ENCODE measurements around the gene CCDC18. TPM values are rescaled to one million over a fixed set of nuclear protein-coding genes. Genes with fewer than 3 reads are reported as not detected.
A peak's percentile ranks its signal among the peaks of the same experiment; 100 is the strongest.
"Not testable (repeated sequence)": the region's sequence is repeated elsewhere in the genome, so short reads cannot be mapped to it uniquely, and the experiment has no call there.

CCDC18 gene
- total RNA-seq, 1 donor from 2014 or later: 8.6 TPM

DNA sequence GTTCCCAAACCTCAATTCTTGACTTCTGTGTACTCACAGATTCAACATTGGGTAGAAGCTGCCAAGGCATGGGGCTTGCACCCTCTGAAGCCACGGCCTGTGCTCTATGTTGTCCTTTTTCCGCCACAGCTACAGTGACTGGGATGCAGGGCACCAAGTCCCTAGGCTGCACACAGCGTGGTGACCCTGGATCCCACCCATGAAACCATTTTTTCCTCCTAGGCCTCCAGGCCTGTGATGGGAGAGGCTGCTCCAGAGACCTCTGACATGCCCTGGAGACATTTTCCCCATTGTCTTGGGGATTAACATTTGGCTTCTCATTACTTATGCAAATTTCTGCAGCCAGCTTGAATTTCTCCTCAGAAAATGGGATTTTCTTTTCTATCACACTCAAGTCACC, 62.7 kb downstream of the CCDC18 start:
- not testable (repeated sequence) for DNase-seq

DNA sequence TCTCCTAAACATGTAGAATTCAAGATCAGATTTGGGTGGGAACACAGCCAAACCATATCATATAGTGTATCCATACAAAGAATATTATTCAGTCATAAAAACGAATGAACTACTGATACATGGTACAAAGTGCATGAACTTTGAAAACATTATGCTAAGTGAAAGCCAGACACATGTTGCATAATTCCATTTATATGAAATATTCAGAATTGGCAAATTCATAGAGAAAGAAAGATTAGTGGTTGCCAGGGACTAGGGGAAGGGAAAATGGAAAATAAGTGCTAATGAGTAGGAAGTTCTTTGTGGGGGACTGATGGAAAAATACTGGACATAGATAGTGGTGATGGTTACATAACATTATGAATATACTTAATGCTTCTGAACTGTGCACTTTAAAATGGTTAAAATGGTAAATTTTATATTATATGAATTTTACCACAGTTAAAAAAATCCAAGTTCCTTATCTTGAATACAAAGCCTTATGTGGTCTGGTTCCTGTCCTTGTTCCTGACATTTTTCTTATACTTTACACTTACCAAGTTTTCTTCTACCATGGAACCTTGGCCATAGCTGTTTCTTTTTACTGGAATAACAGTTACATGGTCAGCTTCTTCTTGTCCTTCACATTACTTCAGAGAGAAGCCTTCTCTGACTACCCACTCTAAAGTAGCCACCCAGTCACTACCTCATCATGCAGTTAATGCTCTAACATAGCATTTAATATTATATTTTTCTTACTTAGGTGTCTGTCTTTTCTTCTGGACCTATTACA, 64.0 kb downstream of the CCDC18 start:
- no peak for DNase-seq

DNA sequence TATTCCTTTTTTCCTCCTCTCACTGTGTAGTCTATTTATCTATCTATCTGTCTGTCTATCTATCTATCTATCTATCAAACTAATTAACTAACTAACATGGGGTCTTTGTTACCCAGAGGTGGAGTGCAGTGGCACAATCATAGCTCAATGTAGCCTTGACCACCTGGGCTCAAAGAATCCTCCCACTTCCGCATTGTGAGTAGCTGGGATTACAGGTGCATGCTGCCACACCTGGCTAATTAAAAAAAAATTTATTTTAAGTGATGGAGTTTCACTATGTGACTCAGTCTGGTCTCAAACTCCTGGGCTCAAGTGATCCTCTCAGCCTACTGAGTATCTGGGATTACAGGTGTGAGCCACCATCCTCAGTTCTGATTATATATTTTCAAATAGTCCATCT, 71.4 kb downstream of the CCDC18 start:
- DNase-seq: no peak

DNA sequence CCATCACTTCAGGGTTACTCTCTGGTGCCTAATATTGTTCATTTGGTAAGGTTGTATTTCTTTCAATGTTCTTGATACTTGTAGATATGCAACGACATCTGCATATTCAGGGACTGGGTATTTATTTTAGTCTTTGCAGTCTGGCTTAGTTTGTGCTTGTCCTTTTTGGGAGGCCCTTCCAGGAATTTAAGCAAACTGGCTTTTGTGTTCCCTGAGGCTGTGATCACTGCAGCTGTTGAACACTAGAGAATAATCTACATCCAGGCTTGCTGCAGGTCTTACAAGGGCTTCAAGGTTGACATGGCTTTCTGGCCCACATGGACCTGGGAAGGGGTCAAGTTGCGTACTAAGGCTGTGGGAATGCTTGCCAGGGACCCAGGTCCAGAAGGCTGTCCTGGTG, 72.1 kb downstream of the CCDC18 start:
- DNase-seq: no peak

DNA sequence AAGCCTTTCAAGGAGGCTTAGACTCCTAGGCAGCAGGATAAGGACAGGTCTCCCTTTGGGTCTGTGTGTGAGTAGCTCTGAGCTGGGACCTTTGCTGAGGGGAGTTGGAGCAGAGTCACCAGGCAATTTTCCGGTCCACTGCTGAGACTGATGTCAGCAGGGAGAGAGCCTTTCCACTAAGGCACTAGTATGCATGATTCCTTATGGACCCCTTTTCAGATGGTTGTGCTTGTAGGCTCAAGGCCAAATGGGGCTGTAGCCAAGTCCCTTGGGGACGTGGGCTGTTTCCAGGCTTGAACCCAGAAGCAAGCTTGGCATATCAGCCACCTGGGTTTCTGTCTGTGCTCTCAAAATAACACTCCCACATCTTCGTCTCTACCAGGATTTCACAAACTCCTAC, 73.0 kb downstream of the CCDC18 start:
- no peak for DNase-seq

DNA sequence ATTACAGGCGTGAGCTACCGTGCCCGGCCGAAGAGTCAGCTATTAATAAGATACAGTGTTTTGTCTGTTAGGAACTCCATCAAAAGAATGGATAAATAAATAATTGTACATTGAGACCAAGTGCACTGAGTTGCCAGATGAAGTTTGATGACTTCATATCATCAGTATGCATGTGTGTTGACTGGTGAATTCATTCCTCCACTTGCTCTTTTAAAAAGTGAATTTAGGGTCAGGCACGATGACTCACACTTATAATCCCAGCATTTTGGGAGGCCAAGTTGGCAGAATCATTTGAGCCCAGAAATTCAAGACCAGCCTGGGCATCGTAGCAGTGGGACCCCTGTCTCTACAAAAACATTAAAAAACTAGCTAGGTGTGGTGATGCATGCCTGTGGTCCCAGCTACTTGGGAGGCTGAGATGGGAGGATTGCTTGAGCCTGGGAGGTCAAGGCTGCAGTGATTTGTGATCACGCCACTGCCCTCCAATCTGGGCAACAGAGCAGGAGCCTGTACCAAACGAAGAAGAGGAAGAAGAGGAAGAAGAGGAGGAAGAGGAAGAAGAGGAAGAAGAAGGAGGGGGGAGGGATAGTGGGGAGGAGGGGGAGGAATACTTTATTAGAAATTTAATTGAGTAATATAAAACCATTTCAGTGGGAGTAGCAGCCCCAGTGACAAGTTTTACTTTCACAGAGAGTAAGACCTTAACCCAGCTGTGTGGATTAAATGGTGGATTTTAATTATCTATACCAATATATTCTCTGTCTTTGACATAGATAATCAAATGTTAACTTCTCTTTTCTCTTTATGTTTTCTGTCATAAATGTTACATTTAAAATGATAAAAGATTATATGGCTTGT, 74.9 kb downstream of the CCDC18 start:
- no peak for DNase-seq

DNA sequence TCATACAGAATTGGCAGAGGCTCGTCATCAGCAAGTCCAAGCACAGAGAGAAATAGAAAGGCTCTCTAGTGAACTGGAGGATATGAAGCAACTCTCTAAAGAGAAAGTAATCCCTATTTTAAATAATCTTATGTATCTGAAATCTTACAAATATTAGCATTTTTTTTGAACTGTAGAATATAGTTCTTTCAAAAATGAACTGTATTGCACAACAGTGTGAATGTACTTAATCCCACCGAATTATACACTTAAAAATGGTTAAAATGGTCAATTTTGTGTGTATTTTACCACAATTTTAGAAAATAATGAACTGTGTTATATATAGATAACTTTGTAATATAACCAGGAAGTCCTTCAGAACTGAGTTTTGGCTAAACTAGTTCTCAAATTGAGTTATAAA, 75.9 kb downstream of the CCDC18 start:
- no peak for DNase-seq

DNA sequence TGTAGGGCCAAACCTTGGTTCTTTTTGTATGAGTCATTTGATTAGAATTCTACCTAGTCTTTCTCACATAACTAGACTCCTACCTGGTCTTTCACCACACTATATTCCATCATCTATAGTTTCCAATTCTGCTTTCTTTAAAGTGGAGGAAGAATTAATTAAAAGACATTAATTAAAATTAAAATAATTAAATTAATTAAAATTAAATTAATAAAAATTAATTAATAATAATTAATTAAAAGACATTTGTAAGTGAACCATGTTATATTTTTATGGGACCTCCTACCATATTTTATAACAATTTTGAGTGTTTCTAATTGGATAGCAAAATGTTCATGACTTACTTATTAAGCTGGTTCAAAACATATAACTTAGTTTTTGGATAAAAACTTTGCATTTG, 77.4 kb downstream of the CCDC18 start:
- no peak for DNase-seq

DNA sequence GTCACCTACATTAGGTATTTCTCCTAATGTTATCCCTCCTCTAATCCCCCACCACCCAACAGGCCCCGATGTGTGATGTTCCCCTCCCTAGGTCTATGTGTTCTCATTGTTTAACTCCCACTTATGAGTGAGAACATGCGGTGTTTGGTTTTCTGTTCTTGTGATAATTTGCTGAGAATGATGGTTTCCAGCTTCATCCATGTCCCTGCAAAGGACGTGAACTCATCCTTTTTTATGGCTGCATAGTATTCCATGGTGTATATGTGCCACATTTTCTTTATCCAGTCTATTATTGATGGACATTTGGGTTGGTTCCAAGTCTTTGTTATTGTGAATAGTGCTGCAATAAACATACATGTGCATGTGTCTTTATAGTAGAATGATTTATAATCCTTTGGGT, 80.2 kb downstream of the CCDC18 start:
- not testable (repeated sequence) for DNase-seq

DNA sequence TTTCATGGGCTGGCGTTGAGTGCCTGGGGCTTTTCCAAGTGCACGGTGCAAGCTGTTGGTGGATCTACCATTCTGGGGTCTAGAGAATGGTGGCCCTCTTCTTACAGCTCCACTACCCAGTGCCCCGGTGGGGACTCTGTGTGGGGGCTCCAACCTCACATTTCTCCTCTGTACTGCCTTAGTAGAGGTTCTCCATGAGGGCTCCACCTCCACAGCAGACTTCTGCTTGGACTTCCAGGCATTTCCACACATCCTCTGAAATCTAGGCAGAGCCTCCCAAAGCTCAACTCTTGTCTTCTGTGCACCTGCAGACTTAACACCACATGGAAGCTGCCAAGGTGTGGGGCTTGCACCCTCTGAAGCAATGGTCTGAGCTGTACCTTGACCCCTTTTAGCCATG, 82.1 kb downstream of the CCDC18 start:
- no peak for DNase-seq

DNA sequence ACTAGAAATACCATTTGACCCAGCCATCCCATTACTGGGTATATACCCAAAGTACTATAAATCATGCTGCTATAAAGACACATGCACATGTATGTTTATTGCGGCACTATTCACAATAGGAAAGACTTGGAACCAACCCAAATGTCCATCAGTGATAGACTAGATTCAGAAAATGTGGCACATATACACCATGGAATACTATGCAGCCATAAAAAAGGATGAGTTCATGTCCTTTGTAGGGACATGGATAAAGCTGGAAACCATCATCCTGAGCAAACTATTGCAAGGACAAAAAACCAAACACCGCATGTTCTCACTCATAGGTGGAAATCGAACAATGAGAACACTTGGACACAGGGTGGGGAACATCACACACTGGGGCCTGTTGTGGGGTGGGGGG, 88.4 kb downstream of the CCDC18 start:
- DNase-seq: not testable (repeated sequence)

DNA sequence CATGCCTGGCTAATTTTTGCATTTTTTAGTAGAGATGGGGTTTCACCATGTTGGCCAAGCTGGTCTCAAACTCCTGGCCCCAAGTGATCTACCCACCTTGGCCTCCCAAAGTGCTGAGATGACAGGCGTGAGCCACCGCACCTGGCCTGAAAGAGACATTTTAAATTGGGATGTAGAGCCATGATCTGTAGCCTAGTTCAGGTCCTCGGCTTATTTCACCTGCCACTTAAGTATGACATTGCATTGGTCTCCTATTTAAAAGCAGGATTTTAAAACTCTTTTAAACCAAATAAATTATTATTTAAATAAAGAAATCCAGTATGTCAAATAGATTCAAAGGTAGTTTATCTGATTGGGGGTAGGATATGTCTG, 94.7 kb downstream of the CCDC18 start:
- DNase-seq: not testable (repeated sequence)

DNA sequence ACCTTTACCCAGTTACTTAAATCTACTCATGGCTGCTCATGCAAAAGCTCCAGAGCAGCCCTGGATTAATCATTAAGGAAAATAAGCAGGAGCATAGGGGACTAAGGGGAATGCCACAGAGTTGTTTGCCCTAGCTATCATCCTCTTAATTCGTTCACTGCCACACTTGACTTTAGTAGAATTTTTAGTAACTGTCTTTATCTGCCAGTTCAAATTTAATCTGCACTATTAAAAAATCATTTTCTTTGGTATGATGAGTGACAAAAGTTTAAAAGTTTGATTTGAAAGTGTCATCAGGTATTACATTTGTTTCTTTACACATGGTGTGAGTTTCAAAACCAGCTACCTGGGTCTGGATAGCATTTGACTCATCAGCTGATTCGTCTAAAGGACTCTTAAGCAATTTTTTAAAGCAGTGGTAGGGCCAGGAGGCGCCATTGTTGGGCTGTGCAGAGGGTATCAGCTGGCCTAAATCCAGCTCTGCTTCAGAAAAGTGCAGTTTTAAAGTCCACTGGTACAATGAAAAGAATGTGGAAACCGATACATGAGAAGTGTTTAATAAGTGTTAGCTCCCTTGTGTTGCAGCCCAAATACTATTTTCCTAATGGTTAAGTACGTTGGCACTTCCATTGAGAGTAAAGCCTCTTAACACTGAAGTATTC, 95.2 kb downstream of the CCDC18 start:
- no peak for DNase-seq

DNA sequence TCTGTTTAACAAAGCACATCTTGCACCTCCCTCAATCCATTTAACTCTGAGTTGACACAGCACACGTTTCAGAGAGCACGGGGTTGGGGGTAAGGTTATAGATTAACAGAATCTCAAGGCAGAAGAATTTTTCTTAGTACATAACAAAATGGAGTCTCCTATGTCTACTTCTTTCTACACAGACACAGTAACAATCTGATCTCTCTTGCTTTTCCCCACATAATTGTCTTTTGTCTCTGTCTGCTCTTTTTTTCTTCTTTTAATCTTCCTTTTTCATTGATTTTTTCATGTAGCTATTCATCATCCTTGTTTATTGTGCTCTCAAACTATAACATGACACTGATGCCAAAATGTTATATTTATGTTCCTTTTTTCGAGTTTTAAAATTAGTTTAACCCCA, 97.0 kb downstream of the CCDC18 start:
- DNase-seq: not testable (repeated sequence)

DNA sequence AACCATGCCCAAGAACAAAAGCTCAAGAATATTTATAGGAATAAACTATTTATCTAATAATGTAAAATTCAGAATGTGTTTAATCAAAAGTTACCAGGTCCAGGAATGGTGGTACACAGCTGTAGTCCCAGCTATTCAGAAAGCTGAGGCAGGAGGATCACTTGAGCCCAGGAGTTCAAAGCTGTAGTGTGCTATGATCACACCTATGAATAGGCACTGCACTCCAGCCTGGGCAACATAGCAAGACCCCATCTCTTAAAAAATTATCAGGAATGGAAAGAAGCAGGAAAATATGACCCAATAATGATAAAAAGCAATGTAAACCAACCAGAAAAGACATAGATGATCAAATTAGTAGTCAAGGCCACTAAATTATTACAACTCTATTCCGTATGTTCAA, 103.0 kb downstream of the CCDC18 start:
- no peak for DNase-seq

DNA sequence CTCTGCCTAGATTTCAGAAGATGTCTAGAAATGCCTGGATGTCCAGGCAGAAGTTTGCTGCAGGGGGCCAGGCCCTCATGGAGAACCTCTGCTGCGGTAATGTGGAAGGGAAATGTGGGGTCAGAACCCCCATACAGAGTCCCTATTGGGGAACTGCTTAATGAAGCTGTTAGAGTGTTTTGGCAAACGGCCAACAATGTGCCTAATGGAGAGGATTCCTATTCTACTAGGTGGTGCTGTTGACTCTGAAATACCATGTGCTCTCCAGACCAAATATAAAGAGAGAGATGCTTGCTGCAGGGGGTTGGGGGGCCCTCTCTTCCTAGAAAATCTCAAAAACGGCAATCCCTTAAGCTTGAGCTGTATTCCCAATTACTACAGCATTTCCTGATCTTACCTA, 108.0 kb downstream of the CCDC18 start:
- peak; percentile 6 for DNase-seq

DNA sequence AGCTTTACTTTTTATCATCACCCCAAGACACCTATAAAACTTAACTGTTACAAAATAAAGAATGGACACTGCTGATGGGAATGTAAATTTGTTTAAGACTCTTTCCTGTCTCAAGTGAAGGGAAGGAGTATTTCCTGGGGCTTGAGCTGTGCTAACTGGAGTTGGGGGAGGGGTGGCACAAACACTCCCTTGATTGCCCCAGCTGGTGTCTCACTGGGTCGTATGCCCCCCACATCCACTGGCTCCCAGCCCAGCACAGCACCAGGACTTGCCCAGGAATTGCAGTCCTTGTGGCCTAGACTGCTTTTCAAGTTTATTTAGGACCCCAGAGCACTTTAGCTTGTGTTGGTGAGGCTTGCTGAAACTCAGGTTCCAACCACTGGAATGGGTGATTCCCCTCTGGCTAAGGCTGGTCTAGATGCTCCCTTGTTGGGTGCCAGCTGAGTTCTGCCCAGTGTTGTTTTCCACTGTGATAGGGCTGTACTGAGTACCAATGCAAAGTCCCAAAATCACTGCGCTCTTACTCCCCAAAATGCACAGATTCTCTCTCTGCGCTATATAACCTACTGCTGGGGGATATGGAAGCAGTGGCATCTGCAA, 116.1 kb downstream of the CCDC18 start:
- no peak for DNase-seq

DNA sequence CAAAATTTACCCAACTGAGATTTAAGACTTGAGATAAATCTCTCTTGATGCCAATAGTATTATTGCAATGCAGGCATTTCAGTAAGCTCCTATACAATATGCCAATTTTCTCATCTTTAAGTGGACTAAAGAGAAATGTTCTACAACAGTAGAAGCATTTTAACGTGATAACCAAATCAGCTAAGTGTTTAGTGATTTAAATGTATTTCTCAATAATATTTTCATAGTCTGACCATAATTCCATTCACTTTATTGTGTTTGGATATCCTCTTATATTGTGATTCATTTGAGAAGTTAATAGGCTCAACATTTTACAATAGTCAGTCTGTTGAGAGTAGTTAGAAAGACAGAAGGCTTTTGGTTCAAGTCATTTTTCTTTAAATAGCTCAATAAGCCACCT, 120.6 kb downstream of the CCDC18 start:
- DNase-seq: no peak

DNA sequence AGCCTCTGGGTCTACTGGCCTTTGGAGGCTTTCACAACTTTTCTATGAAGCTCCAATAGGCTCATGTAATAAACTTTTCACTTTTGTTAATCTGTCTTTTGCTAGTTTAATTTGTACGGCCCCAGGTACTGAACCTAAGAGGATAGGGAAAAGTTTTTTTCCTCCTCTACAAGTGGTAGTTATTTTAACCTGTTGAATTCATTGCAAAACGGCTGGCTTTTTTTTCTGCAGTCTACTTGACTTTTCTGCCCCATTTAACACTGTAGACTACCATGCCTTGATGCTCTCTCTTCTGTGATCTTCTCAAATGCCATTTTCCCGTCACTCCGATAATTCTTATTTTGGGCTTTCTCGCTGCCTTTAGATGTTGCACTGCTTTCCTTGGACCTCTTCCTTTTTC, 121.6 kb downstream of the CCDC18 start:
- no peak for DNase-seq

DNA sequence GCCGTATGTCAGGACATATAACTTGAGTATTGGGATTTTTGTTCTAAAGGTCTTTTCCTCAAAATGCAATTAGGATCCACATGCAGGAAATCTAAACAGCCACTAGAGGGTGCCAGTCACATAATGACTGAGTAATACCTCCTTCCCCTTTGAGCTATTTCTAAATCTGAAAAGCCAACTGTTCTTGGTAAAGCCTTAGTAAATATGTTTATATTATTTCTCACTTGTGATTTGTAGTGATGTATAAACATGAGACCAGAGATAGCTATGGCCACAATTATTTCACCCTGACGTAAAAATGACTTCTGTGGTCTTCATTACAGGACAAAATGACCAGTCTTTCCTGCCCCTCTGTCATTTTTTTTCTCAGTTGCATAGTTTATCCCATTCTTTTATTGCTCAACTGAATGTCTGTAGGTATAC, 124.2 kb downstream of the CCDC18 start:
- DNase-seq: peak; percentile 79

DNA sequence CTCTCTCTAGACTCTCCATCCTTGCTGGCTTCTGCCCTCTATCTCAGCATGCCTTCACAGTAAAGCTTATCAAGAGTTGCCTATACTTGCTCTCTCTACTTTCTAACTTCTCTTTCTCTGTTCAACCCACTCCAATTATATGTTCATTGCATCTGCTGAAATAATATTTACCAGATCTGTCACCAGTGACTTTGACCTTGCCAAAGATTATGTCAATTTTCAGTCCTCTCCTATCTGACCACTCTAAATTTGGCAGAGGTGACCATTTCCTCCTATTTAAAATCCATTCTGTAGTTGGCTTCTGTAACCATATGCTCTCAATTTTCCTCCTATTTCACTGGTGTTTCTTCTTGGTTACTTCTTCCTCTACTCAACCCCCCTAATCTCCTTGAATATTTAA, 126.4 kb downstream of the CCDC18 start:
- DNase-seq: no peak

DNA sequence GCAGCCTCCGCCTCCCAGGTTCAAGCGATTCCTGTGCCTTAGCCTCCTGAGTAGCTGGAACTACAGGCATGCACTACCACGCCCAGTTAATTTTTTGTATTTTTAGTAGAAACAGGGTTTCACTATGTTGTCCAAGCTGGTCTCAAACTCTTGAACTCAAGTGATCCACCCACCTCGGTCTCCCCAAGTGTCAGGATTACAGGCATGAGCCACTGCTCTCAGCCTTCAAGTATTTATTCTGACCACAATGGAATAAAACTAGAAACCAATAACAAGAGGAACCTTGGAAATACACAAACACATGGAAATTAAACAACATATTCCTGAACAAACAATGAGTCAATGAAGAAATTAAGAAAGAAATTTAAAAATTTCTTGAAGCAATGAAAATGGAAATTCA, 132.5 kb downstream of the CCDC18 start:
- no peak for DNase-seq

DNA sequence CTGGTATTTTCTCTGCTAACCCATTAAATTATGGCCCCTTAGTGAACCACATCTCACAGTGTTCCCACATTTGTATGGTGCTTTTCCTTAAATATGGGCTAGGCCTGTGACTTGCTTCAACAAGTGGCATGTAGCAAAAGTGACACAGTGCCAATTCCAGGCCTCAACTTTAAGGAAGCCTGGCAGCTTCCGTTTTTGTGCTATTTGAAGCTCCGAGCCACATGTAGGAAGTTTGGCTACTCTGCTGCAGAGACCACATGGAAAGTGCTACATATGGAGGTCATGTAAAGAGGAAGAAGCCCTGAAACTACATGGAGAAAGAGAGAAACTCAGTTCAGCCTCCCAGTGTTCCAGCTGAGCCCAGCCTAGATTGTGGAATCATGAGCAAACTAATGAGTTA, 136.7 kb downstream of the CCDC18 start:
- DNase-seq: peak; percentile 27
